Stimulated activated CD8-positive, alpha-beta memory T cell treated with anti-CD3 and anti-CD28 coated beads, Interleukin-7, amount 100 ng/mL, for 1 hour (primary cell): Measurements from ENCODE around the gene PMM1.

Experiments used
- DNase-seq, 2 donors: peaks; one replicate each; pipeline ENCODE4 v3.0.0-alpha.2; 2020; ENCODE audit warnings: low read depth in 2 of 2

PMM1 gene

DNA sequence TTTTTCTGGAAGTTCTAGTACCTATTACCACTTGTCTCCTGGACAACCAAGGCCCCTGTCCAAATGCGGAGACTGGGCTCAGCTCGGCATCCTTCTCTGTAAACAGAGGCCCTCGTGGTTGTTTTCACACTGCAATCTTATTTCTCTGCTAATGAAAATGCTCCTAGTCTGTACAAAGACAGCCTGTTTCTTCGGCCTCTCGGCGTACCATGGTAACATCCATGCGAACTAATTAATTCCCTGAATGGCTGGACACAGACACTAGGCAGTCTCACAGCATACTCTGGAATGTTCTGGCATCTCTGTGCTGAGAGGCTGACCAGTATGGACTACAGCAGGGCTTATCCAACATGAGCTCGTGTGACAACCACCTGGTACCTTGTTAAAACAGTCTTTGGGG is 51.1 kb downstream of the PMM1 start:
- no peak for DNase-seq

- no peak for DNase-seq
These were observed 52.4 kb downstream of the PMM1 start for GRCh38 chr22:41537203-41537602.

- DNase-seq = no peak
These were observed 54.4 kb downstream of the PMM1 start for GRCh38 chr22:41535244-41535643.

- DNase-seq = no peak
These were observed 55.4 kb downstream of the PMM1 start for GRCh38 chr22:41534219-41534618.

DNA sequence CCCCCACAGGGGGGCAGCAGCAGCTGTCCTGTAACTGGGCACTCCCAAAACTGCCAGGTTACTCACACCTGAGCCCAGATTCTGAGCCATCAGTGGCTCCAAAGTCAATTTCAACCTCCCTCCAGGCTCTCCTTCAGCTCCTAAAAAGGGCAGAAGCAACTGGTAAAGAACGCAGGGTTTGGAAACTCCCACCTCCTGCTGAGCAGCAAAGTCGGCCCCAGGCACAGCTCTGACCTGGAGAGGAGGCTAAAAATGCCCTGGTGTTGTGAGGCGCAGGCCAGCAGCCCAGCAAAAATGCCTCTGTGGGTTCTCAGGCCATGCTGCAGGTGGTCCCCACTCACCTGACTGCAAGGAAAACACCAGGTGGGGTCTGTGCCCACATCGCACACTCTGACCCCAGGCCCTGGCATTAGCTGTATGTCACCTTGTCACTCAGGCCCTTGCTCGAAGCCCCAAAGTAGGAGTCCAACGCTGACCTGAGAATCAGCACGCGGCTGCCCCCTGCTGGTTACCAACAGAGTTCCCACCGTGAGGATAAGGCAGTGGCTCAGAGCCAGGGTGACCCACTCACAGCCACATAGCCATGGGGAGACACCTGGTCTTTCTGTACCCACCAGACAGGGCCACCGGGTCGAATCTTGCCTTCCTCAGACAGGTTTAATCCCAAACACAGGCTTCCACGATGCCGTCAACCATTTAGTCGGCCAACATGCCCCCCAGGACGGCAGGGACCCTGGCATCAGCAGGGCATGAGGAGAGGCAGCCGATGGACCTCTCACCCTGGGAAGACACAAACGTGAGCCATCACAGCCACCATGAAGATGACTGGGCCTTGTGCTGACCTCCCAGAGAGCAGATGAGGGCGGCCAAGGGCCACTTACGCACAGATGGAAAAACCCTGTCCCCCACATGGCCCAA is 56.5 kb downstream of the PMM1 start:
- DNase-seq = peak; percentile 13 to 43

DNA sequence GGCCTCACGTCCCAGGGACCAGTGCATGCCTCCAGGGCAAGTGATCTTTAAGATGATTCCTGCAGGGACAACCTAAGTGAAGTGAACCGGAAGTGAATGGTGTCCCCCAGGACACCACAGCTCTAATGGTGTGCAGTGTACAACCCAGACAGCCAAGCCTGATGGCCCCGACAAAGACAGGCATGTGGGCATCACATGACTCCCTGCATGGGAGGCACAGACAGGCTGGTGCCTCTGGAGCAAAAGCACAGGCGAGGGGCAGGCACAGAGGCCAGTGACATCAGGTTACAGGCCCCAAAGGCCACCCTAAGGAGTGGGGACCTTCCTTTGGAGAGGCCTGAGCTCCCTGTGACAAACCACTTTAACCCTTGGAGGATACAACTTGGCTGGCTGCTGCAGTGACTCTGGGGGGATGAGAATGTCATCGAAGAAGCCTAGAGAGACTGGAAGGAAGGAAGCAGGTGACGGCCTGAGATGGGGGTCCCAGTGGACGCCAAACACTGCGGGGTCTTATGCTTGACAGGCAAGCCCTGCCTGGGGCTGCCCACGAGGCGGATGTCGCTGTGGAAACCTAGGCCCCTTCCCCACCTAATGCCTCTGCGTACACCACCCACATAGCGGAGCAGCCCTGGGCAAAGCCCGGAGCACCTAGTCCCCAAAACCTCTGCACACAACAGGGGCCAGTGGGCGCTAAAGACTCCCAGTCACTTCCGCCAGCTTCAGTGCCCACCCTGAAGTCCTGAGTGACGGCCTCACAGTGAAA is 57.7 kb downstream of the PMM1 start:
- DNase-seq = no peak

- DNase-seq = no peak
These were observed 58.5 kb downstream of the PMM1 start for GRCh38 chr22:41530890-41531714.

GRCh38 chr22:41528938-41529561 is 60.6 kb downstream of the PMM1 start:
- no peak for DNase-seq

DNA sequence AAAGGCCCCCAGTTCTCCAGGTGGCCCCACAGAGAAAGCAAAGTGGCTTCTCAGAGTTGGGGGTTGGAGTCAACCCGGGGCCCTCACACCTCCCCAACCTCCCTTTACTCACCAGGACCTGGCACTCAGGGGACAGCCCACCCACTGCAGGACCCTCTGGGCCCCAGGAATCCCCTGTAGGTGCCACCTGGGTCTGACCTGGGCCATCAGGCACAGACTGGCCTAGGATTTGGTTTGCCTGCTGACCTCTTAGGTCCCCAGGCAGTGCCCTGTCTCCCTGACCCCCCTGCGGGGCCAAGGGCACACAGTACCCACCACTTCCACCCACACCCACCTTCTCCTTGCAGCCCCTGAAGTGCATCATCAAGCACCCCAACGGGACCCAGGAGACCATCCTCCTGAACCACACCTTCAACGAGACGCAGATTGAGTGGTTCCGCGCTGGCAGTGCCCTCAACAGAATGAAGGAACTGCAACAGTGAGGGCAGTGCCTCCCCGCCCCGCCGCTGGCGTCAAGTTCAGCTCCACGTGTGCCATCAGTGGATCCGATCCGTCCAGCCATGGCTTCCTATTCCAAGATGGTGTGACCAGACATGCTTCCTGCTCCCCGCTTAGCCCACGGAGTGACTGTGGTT is 61.4 kb downstream of the PMM1 start:
- DNase-seq = no peak
